B cell (primary cell): ENCODE results near the gene PTPRM. TPM values are rescaled to one million over a fixed set of nuclear protein-coding genes. Genes with fewer than 3 reads are reported as not detected.

ENCODE experiments used
- ATAC-seq: fragments of 200-7000 bp; cut with Tn5 transposase; one replicate; pipeline ENCODE4 v1.10.0; 2021; ENCODE audit warnings: low read depth, mild to moderate bottlenecking, moderate number of reproducible peaks, moderate library complexity
- CTCF ChIA-PET: fragments of 350-600 bp; sonication (Branson Sonifier 250); formaldehyde crosslinking; loops from one replicate; lab custom pipeline; 2021; ENCODE audit warnings: antibody characterized with exemption, inconsistent platforms; lab: Charles Lee
- POLR2A ChIA-PET: fragments of 350-600 bp; sonication (Branson Sonifier 250); formaldehyde crosslinking; loops from one replicate; lab custom pipeline; 2021; ENCODE audit warnings: antibody characterized with exemption; lab: Charles Lee
- DNase-seq: peaks from one replicate; pipeline ENCODE4 v3.0.0; 2013
- H2AFZ ChIP-seq: 2 replicates; pipeline ENCODE4 v1.6.1; 2012; ENCODE audit warnings: mild to moderate bottlenecking, low read depth, low read length; ENCODE audit not compliant: insufficient read depth, poor library complexity, severe bottlenecking
- H3K27ac ChIP-seq, 2 donors: 1 replicate in 1 of 2; 2 replicates in 1 of 2; pipeline ENCODE4 v1.5.1; 2012 to 2013; ENCODE audit warnings: low read length in 2 of 2, mild to moderate bottlenecking in 2 of 2, moderate library complexity in 1 of 2
- H3K27me3 ChIP-seq, 4 experiments: fragments of 200-600 bp in 1 of 4; sonication (generic) in 1 of 4; replicated peaks in 1 of 4; 1 replicate in 2 of 4; 2 replicates in 2 of 4; pipeline versions ENCODE4 v1.6.1 to v1.7.0; 2013 to 2016; ENCODE audit warnings: low read length in 3 of 4, mild to moderate bottlenecking in 2 of 4, mixed read lengths in 1 of 4, moderate library complexity in 1 of 4; ENCODE audit not compliant: insufficient read depth in 4 of 4, control insufficient read depth in 3 of 4; ENCODE audit errors: control extremely low read depth in 1 of 4
- H3K36me3 ChIP-seq, 2 experiments: replicated peaks in 1 of 2; 1 replicate in 1 of 2; 2 replicates in 1 of 2; pipeline versions ENCODE4 v1.6.1 to v1.7.1; 2013; ENCODE audit warnings: low read length in 1 of 2; ENCODE audit not compliant: insufficient read depth in 2 of 2, control insufficient read depth in 1 of 2; ENCODE audit errors: control extremely low read depth in 1 of 2, extremely low read depth in 1 of 2
- H3K4me1 ChIP-seq, 2 donors: fragments of 200-600 bp in 1 of 2; sonication (generic) in 1 of 2; 1 replicate in 1 of 2; 2 replicates in 1 of 2; pipeline versions ENCODE4 v1.5.1 to v1.6.1; 2013 to 2017; ENCODE audit warnings: low read length in 2 of 2; ENCODE audit not compliant: control insufficient read depth in 2 of 2, insufficient read depth in 2 of 2
- H3K4me2 ChIP-seq: replicated peaks from 2 replicates; pipeline ENCODE3; 2012; ENCODE audit warnings: mild to moderate bottlenecking, low read depth, low read length; ENCODE audit not compliant: poor library complexity, severe bottlenecking
- H3K4me3 ChIP-seq, 5 experiments: fragments of 200-600 bp in 1 of 5; sonication (generic) in 1 of 5; 1 replicate in 3 of 5; 2 replicates in 2 of 5; pipeline versions ENCODE4 v1.5.1 to v1.7.0; 2011 to 2016; ENCODE audit warnings: low read length in 4 of 5, mild to moderate bottlenecking in 4 of 5, low read depth in 2 of 5, control low read depth in 1 of 5, moderate library complexity in 1 of 5; ENCODE audit not compliant: insufficient read depth in 1 of 5; ENCODE audit errors: control extremely low read depth in 1 of 5, extremely low read depth in 1 of 5
- H3K79me2 ChIP-seq: fragments of 200-600 bp; sonication (generic); one replicate; pipeline ENCODE4 v1.6.0; 2016; ENCODE audit warnings: low read length; ENCODE audit not compliant: control insufficient read depth, insufficient read depth
- H3K9ac ChIP-seq: fragments of 200-600 bp; sonication (generic); 2 replicates; pipeline ENCODE4 v1.6.1; 2017; ENCODE audit warnings: mild to moderate bottlenecking, low read length, moderate library complexity
- H3K9me3 ChIP-seq, 3 donors: one replicate each; pipeline versions ENCODE4 v1.6.1 to v1.7.1; 2013; ENCODE audit warnings: low read length in 2 of 3; ENCODE audit not compliant: control insufficient read depth in 2 of 3, insufficient read depth in 1 of 3; ENCODE audit errors: control extremely low read depth in 1 of 3
- H4K20me1 ChIP-seq: 2 replicates; pipeline ENCODE4 v1.6.0; 2012; ENCODE audit warnings: mild to moderate bottlenecking, low read length; ENCODE audit not compliant: insufficient read depth, control insufficient read depth, poor library complexity, severe bottlenecking
- H3K27ac Mint-ChIP-seq: one replicate; pipeline ENCODE4 v1.8.0; 2021; ENCODE audit warnings: mixed read lengths
- H3K27me3 Mint-ChIP-seq: one replicate; pipeline ENCODE4 v1.8.0; 2021; ENCODE audit warnings: mixed read lengths
- H3K4me1 Mint-ChIP-seq: one replicate; pipeline ENCODE4 v1.8.0; 2021; ENCODE audit warnings: mixed read lengths
- H3K4me3 Mint-ChIP-seq: one replicate; pipeline ENCODE4 v1.8.0; 2021; ENCODE audit warnings: mixed read lengths
- H3K9me3 Mint-ChIP-seq: one replicate; pipeline ENCODE4 v1.8.0; 2022; ENCODE audit warnings: mixed read lengths; ENCODE audit not compliant: insufficient read depth
- CTCF ChIP-seq: fragments of 200-600 bp; IDR thresholded peaks from one replicate; pipeline ENCODE4 v1.8.0; 2022; ENCODE audit warnings: antibody characterized with exemption, mild to moderate bottlenecking
- EZH2 ChIP-seq: IDR thresholded peaks from 2 replicates; pipeline ENCODE4 v1.6.1; 2012; ENCODE audit warnings: borderline replicate concordance, low read depth, mild to moderate bottlenecking, moderate library complexity, low read length; ENCODE audit not compliant: insufficient read depth, poor library complexity, severe bottlenecking
- WGBS: methylation state at CpG from one replicate; pipeline ENCODE4 v1.1.5; 2013; ENCODE audit warnings: missing lambda C conversion rate; ENCODE audit not compliant: insufficient coverage; 5-methylcytosine and 5-hydroxymethylcytosine counted together
- intact Hi-C: fragments of 100-400 bp; cut with micrococcal nuclease; formaldehyde crosslinking; loops from one replicate; pipeline ENCODE4 v1.10.0; 2022
- polyA plus RNA-seq: library from polyadenylated mRNA; depleted of rRNA; stranded (reverse); fragments of >200 nt; gene quantifications from 2 replicates; pipeline ENCODE4 v1.2.3, GENCODE V29; 2012
- total RNA-seq, 2 donors: library from RNA; stranded (reverse); fragments of 120-200 nt in 1 of 2; gene quantifications; 1 replicate in 1 of 2; 2 replicates in 1 of 2; pipeline versions ENCODE4 v1.2.3 to v1.2.4, GENCODE V29; 2013 to 2022

PTPRM gene
- total and polyA plus RNA-seq, 2 donors (not counting 1 experiment from before 2014, with no cell fraction given): 0.20 to 0.89 TPM

GRCh38 chr18:7941533-7941932 is 374.4 kb downstream of the PTPRM start:
- no peak overlapping the region for H3K4me3 ChIP-seq
- H3K79me2 ChIP-seq: no peaks in the 10 kb centered on the region
- Mint-ChIP-seq H3K27ac (no peak overlapping the region), H3K4me3 (no peak overlapping the region), H3K9me3 (peaks cover 3% of the 10 kb centered on the region), H3K4me1 (no peaks in the 10 kb centered on the region), H3K27me3 (no peaks in the 10 kb centered on the region)
- H3K27me3 ChIP-seq: no peaks in the 10 kb centered on the region
- H2AFZ ChIP-seq: no peak overlapping the region
- DNase-seq (no peak), ATAC-seq (no peak)
- no peaks in the 10 kb centered on the region for H3K36me3 ChIP-seq
- H3K4me1 ChIP-seq: no peaks in the 10 kb centered on the region
- CTCF ChIA-PET: no interaction called here
- intact Hi-C loops: no loop called here
- no peaks in the 10 kb centered on the region for H4K20me1 ChIP-seq
- no peak overlapping the region for H3K9ac ChIP-seq
- no peak overlapping the region for H3K27ac ChIP-seq
- no peak overlapping the region for H3K4me2 ChIP-seq
- H3K9me3 ChIP-seq: peaks cover 0 to 10% (median 0%) of the 10 kb centered on the region in 3 donors
- TF ChIP-seq CTCF (no peak), EZH2 (no peak)
- POLR2A ChIA-PET: no interaction called here
- 91% methylated on average over 5 of the region's 6 CpGs for WGBS

- H3K27me3 Mint-ChIP-seq: no peaks in the 10 kb centered on the region
- Histone ChIP-seq H2AFZ (no peak overlapping the region), H3K4me1 (no peaks in the 10 kb centered on the region), H3K27me3 (no peaks in the 10 kb centered on the region), H4K20me1 (no peaks in the 10 kb centered on the region), H3K9ac (no peak overlapping the region), H3K4me2 (no peak overlapping the region), H3K9me3 (peaks cover 0 to 4% (median 0%) of the 10 kb centered on the region in 3 donors), H3K4me3 (no peak overlapping the region), H3K79me2 (no peaks in the 10 kb centered on the region), H3K36me3 (no peaks in the 10 kb centered on the region), H3K27ac (no peak overlapping the region)
- intact Hi-C loops: no loop called here
- CTCF ChIA-PET: no interaction called here
- no peak for ATAC-seq
- WGBS: no CpG with 5 or more reads among the region's 3 CpGs
- H3K9me3 Mint-ChIP-seq: peaks cover 3% of the 10 kb centered on the region
- no peak overlapping the region for H3K27ac Mint-ChIP-seq
- DNase-seq: no peak
- POLR2A ChIA-PET: no interaction called here
- no peak overlapping the region for H3K4me3 Mint-ChIP-seq
- TF ChIP-seq CTCF: no peak
- TF ChIP-seq EZH2: no peak
- no peaks in the 10 kb centered on the region for H3K4me1 Mint-ChIP-seq
These were observed 378.8 kb downstream of the PTPRM start for GRCh38 chr18:7945882-7946281.
